ENCODE data around the gene CXCL9.
"Not testable (repeated sequence)": the region's sequence is repeated elsewhere in the genome, so short reads cannot be mapped to it uniquely, and the experiment has no call there.

Gene CXCL9

GRCh38 chr4:76003035-76003434, 4.3 kb downstream of the CXCL9 start:
- ChIA-PET CTCF (no interaction called here), POLR2A (ENCODE audit: low non-redundant PET) (no interaction called here)
- no peak overlapping the region for H3K27ac ChIP-seq
- no peak for TF ChIP-seq CTCF (conservative IDR thresholded peaks at IDR 0.05; ENCODE audit: low read depth)
- DNase-seq (ENCODE audit: low spot score) = no peak

GRCh38 chr4:76002176-76002575, 5.1 kb downstream of the CXCL9 start:
- no peak for DNase-seq (ENCODE audit: low spot score)
- ChIA-PET POLR2A (ENCODE audit: low non-redundant PET) (no interaction called here), CTCF (no interaction called here)
- TF ChIP-seq CTCF (conservative IDR thresholded peaks at IDR 0.05; ENCODE audit: low read depth) = no peak
- no peak overlapping the region for H3K27ac ChIP-seq

- no peak for DNase-seq (ENCODE audit: low spot score)
- H3K27ac ChIP-seq = no peak overlapping the region
- ChIA-PET CTCF (no interaction called here), POLR2A (ENCODE audit: low non-redundant PET) (no interaction called here)
- TF ChIP-seq CTCF (conservative IDR thresholded peaks at IDR 0.05; ENCODE audit: low read depth) = no peak
Observed at GRCh38 chr4:76001700-76002099, 5.6 kb downstream of the CXCL9 start.

GRCh38 chr4:76000279-76000678, 7.0 kb downstream of the CXCL9 start:
- no peak for TF ChIP-seq CTCF (conservative IDR thresholded peaks at IDR 0.05; ENCODE audit: low read depth)
- ChIA-PET POLR2A (ENCODE audit: low non-redundant PET) (no interaction called here), CTCF (interaction anchor here (0.7 kb wide), 1 partner anchor 101 kb away, joined by 4 read pairs; no protein-coding TSS in a partner anchor)
- no peak overlapping the region for H3K27ac ChIP-seq
- DNase-seq (ENCODE audit: low spot score) = no peak

- DNase-seq (ENCODE audit: low spot score); CTCF ChIA-PET; POLR2A ChIA-PET (ENCODE audit: low non-redundant PET); H3K27ac ChIP-seq: not testable (repeated sequence)
Observed at GRCh38 chr4:75998525-75999147, 8.7 kb downstream of the CXCL9 start.

- ChIA-PET POLR2A (ENCODE audit: low non-redundant PET) (no interaction called here), CTCF (no interaction called here)
- DNase-seq (ENCODE audit: low spot score) = no peak
- no peak for TF ChIP-seq CTCF (conservative IDR thresholded peaks at IDR 0.05; ENCODE audit: low read depth)
- no peak overlapping the region for H3K27ac ChIP-seq
Observed at GRCh38 chr4:75997946-75998345, 9.4 kb downstream of the CXCL9 start.

- ChIA-PET POLR2A (ENCODE audit: low non-redundant PET) (no interaction called here), CTCF (interaction anchor here (1.0 kb wide), 1 partner anchor 57 kb away, joined by 4 read pairs; the partner anchor contains the start of gene NAAA)
- TF ChIP-seq CTCF (conservative IDR thresholded peaks at IDR 0.05; ENCODE audit: low read depth) = no peak
- DNase-seq (ENCODE audit: low spot score) = no peak
- H3K27ac ChIP-seq = no peak overlapping the region
Observed at GRCh38 chr4:75997081-75997480, 10.2 kb downstream of the CXCL9 start.

Data from RWPE1 (cell line).